Measurements from ENCODE around the gene TMEM33. TPM values are rescaled to one million over a fixed set of nuclear protein-coding genes. Genes with fewer than 3 reads are reported as not detected.

TMEM33 gene, protein sequence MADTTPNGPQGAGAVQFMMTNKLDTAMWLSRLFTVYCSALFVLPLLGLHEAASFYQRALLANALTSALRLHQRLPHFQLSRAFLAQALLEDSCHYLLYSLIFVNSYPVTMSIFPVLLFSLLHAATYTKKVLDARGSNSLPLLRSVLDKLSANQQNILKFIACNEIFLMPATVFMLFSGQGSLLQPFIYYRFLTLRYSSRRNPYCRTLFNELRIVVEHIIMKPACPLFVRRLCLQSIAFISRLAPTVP
- total RNA-seq: 10 to 100 TPM; 86.1 to 86.8 TPM
- polyA plus RNA-seq: 25.0 TPM

DNA sequence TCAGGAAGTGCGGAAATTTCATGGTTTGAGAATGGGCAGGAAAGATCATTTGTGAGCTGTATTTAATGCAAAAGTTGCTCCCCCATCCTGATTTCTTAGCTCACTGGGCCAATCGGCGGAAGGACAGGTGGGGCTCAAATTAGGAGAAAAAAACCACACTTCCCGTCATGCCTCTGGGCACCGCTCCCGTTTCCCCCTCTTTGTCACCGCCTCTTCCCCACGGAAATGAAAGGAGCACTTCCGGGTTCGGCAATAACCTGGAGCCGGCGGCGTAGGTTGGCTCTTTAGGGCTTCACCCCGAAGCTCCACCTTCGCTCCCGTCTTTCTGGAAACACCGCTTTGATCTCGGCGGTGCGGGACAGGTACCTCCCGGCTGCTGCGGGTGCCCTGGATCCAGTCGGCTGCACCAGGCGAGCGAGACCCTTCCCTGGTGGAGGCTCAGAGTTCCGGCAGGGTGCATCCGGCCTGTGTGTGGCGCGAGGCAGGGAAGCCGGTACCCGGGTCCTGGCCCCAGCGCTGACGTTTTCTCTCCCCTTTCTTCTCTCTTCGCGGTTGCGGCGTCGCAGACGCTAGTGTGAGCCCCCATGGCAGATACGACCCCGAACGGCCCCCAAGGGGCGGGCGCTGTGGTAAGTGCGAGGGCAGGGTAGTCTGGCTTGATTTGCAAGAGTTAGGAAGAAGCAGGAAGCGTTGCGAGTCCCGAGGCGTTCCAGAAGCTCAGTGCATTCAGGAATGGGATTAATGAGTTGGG is at the start of gene TMEM33:
TSS of gene TMEM33 (plus strand) at position 529 of the 751 bp plus-strand sequence. CDS start at position 585, 56 bp downstream.
- Histone ChIP-seq H3K27ac (ENCODE audit: low read depth, low read length) (peak within 1 kb of the TSS; percentile 75), H3K4me3 (ENCODE audit: low read length) (peak within 1 kb of the TSS; percentile 96), H3K36me3 (ENCODE audit: insufficient read depth, low read length) (peaks cover 3% of the 10 kb centered on the region), H3K27me3 (ENCODE audit: insufficient read depth, low read length, poor library complexity, severe bottlenecking) (no peaks in the 10 kb centered on the region), H3K9me3 (ENCODE audit: low read length) (no peaks in the 10 kb centered on the region), H3K4me1 (ENCODE audit: insufficient read depth, low read length) (peaks cover 28% of the 10 kb centered on the region)
- DNase-seq: peak; percentile 57 to 82 (median 78)
- ChIA-PET POLR2A (interaction anchor here (1.0 kb wide), 1 partner anchor 56 kb away, joined by 6 read pairs; the partner anchor contains the start of gene SLC30A9), CTCF (interaction anchor here (1.5 kb wide), 1 partner anchor 12 kb away, joined by 4 read pairs; no protein-coding TSS in a partner anchor)
- Mint-ChIP-seq H3K4me1 (peaks cover 42 to 69% (median 60%) of the 10 kb centered on the region in 3 donors), H3K27me3 (peaks cover 0 to 1% of the 10 kb centered on the region in 2 donors), H3K9me3 (no peaks in the 10 kb centered on the region), H3K36me3 (peaks cover 0 to 33% (median 5%) of the 10 kb centered on the region in 3 donors), H3K27ac (peak within 1 kb of the TSS; percentile 69 to 97 (median 92)), H3K4me3 (peak within 1 kb of the TSS; percentile 93 to 100 (median 97))

DNA sequence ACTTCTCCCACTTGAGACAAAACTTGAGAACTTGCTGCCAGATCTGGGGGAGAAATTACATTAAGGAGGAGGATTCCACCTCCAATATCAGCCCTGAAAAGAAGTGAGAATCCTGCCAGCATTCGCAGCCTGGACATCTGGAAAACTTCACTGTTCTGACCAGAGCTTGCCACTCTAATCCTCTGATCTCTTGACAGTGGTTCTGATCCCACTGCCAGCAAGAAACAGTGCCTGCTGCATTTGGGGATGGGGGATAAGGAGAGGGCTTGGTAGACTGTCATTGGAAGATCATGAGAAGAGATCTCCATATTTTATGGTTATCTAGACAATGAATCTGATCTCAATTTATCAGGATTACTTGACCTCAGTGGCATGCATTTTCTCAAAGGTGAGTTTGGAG is 49.8 kb upstream of the TMEM33 start:
- CTCF ChIA-PET: no interaction called here
- Mint-ChIP-seq H3K9me3 (no peaks in the 10 kb centered on the region), H3K36me3 (no peaks in the 10 kb centered on the region), H3K4me3 (no peak overlapping the region), H3K4me1 (peaks cover 10 to 19% (median 17%) of the 10 kb centered on the region in 3 donors), H3K27me3 (peaks cover 27 to 43% of the 10 kb centered on the region in 2 donors), H3K27ac (no peak overlapping the region)
- no peak overlapping the region for H3K4me3 ChIP-seq (ENCODE audit: low read length)
- no peak overlapping the region for H3K27ac ChIP-seq (ENCODE audit: low read depth, low read length)
- POLR2A ChIA-PET: no interaction called here
- H3K4me1 ChIP-seq (ENCODE audit: insufficient read depth, low read length): peaks cover 5% of the 10 kb centered on the region
- H3K9me3 ChIP-seq (ENCODE audit: low read length): no peaks in the 10 kb centered on the region
- H3K27me3 ChIP-seq (ENCODE audit: insufficient read depth, low read length, poor library complexity, severe bottlenecking): peaks cover 16% of the 10 kb centered on the region
- H3K36me3 ChIP-seq (ENCODE audit: insufficient read depth, low read length): no peaks in the 10 kb centered on the region
- DNase-seq: no peak

DNA sequence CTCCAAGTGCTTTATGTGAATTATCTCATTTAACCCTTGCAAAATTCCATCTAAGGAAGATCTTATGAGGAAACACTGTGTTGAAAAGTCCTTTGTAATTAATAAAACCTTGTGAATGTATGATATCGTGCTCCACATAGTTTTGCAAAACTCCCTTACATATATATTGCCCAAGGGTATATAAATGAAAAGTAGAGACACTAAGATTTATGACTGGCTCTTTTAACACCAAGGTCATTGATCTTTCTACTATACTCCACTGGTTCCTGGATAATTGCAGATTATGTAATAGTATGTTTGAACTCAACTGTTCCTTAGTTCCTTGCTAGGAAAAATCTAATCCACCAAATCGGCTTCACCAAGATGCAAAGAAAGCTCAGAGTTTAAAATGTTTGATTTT is 48.0 kb upstream of the TMEM33 start:
- POLR2A ChIA-PET: no interaction called here

DNA sequence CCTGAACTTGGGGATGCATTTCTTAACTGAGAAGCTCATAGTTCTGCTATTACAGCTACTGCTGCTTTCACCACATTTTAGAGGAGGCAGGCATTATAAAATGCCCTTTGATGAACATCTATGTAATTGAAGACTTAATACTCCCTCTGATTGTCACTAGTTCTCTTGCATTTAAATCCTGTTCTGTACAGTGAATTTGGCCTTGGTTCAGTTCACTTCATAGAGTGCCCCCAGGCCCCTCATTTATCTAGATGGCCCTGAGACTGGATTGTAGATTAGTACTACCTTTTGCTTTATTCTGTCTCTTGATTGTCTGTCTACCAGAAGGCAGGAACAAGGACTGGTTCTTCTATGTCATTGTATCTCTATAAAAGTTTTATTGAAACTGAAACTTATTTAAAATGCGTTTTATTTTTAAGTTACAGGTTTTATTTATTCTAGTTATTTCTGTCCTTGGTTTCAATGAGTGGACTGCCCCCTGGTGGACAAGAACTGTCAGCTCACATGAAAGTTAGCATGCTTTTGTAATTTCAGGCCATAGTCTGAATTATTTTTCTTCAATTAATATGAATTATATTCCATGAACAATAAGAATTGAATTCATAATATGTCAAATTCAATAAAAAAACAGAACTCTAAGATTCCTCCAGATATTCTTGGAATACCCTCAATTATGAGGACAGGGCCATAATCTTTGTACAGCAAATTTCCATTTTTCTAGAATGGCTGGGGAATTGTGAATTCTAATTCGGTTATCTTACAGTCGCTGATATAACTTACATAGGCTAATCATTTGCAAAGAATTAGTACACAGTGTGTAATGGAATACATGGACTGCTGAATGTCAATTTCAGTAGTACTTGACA is 47.2 kb upstream of the TMEM33 start:
- Histone ChIP-seq H3K27ac (ENCODE audit: low read depth, low read length) (no peak overlapping the region), H3K4me3 (ENCODE audit: low read length) (no peak overlapping the region), H3K36me3 (ENCODE audit: insufficient read depth, low read length) (no peaks in the 10 kb centered on the region), H3K27me3 (ENCODE audit: insufficient read depth, low read length, poor library complexity, severe bottlenecking) (no peaks in the 10 kb centered on the region), H3K9me3 (ENCODE audit: low read length) (no peaks in the 10 kb centered on the region), H3K4me1 (ENCODE audit: insufficient read depth, low read length) (no peaks in the 10 kb centered on the region)
- Mint-ChIP-seq H3K27ac (no peak overlapping the region), H3K36me3 (no peaks in the 10 kb centered on the region), H3K9me3 (no peaks in the 10 kb centered on the region), H3K4me1 (peaks cover 0 to 3% (median 0%) of the 10 kb centered on the region in 3 donors), H3K27me3 (peaks cover 18 to 46% of the 10 kb centered on the region in 2 donors), H3K4me3 (no peak overlapping the region)
- ChIA-PET CTCF (interaction anchor here (0.5 to 2.1 kb wide), 10 partner anchors 9 to 607 kb away, joined by 3 to 9 read pairs (median 4); no protein-coding TSS in a partner anchor), POLR2A (no interaction called here)
- DNase-seq: peak in 4 of 5 donors; percentile 14 to 57 (median 22)

More for the DNA sequence above, 48.0 kb upstream of the TMEM33 start:
- H3K36me3 ChIP-seq (ENCODE audit: insufficient read depth, low read length): no peaks in the 10 kb centered on the region
- no peak overlapping the region for H3K27ac ChIP-seq (ENCODE audit: low read depth, low read length)
- peaks cover 19 to 42% of the 10 kb centered on the region in 2 donors for H3K27me3 Mint-ChIP-seq
- no peak for DNase-seq
- H3K27ac Mint-ChIP-seq: no peak overlapping the region
- peaks cover 3% of the 10 kb centered on the region for H3K27me3 ChIP-seq (ENCODE audit: insufficient read depth, low read length, poor library complexity, severe bottlenecking)
- no peak overlapping the region for H3K4me3 ChIP-seq (ENCODE audit: low read length)
- H3K4me1 ChIP-seq (ENCODE audit: insufficient read depth, low read length): no peaks in the 10 kb centered on the region
- H3K36me3 Mint-ChIP-seq: no peaks in the 10 kb centered on the region
- no peak overlapping the region for H3K4me3 Mint-ChIP-seq
- no peaks in the 10 kb centered on the region for H3K9me3 Mint-ChIP-seq
- CTCF ChIA-PET: interaction anchor here (0.5 to 1.7 kb wide), 7 partner anchors 10 to 606 kb away, joined by 3 to 5 read pairs (median 3); no protein-coding TSS in a partner anchor
- no peaks in the 10 kb centered on the region for H3K9me3 ChIP-seq (ENCODE audit: low read length)
- peaks cover 3 to 10% (median 3%) of the 10 kb centered on the region in 3 donors for H3K4me1 Mint-ChIP-seq

- Mint-ChIP-seq H3K36me3 (no peaks in the 10 kb centered on the region), H3K27ac (no peak overlapping the region), H3K4me3 (no peak overlapping the region), H3K4me1 (no peaks in the 10 kb centered on the region), H3K27me3 (peaks cover 15 to 49% of the 10 kb centered on the region in 2 donors), H3K9me3 (no peaks in the 10 kb centered on the region)
- ChIA-PET CTCF (interaction anchor here (1.1 to 2.1 kb wide), 5 partner anchors 8 to 26 kb away, joined by 3 to 9 read pairs (median 5); no protein-coding TSS in a partner anchor), POLR2A (no interaction called here)
- Histone ChIP-seq H3K27ac (ENCODE audit: low read depth, low read length) (no peak overlapping the region), H3K4me3 (ENCODE audit: low read length) (no peak overlapping the region), H3K4me1 (ENCODE audit: insufficient read depth, low read length) (no peaks in the 10 kb centered on the region), H3K9me3 (ENCODE audit: low read length) (no peaks in the 10 kb centered on the region), H3K27me3 (ENCODE audit: insufficient read depth, low read length, poor library complexity, severe bottlenecking) (no peaks in the 10 kb centered on the region), H3K36me3 (ENCODE audit: insufficient read depth, low read length) (no peaks in the 10 kb centered on the region)
- no peak for DNase-seq
These were observed 46.5 kb upstream of the TMEM33 start for GRCh38 chr4:41888687-41889074.

DNA sequence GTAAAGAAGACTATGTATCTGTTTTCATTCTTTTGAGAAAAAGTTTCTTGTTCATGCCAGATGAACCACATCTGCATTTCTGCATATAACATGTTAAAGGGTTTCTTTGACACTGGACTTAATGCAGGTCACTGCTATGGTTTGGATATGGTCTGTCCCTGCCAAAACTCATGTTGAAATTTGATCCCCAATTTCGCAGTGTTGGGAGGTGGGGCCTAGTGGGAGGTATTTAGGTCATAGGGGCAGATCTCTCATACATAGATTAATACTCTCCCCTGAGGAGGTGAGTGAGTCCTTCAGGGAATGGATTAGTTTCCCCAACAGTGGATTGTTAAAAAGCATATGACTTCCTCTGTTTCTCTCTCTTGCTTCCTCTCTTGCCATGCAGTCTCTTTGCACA is 45.9 kb upstream of the TMEM33 start:
- H3K4me1 ChIP-seq (ENCODE audit: insufficient read depth, low read length): no peaks in the 10 kb centered on the region
- Mint-ChIP-seq H3K27ac (peak overlapping the region in 1 of 8 donors; percentile 0), H3K4me3 (no peak overlapping the region), H3K9me3 (no peaks in the 10 kb centered on the region), H3K36me3 (no peaks in the 10 kb centered on the region), H3K4me1 (no peaks in the 10 kb centered on the region), H3K27me3 (peaks cover 15 to 46% of the 10 kb centered on the region in 2 donors)
- no peaks in the 10 kb centered on the region for H3K27me3 ChIP-seq (ENCODE audit: insufficient read depth, low read length, poor library complexity, severe bottlenecking)
- no peak overlapping the region for H3K27ac ChIP-seq (ENCODE audit: low read depth, low read length)
- H3K36me3 ChIP-seq (ENCODE audit: insufficient read depth, low read length): no peaks in the 10 kb centered on the region
- H3K9me3 ChIP-seq (ENCODE audit: low read length): no peaks in the 10 kb centered on the region
- DNase-seq: no peak
- CTCF ChIA-PET: interaction anchor here (1.7 to 2.1 kb wide), 2 partner anchors 10 to 25 kb away, joined by 4 to 9 read pairs; no protein-coding TSS in a partner anchor
- H3K4me3 ChIP-seq (ENCODE audit: low read length): no peak overlapping the region
- POLR2A ChIA-PET: no interaction called here

- Histone ChIP-seq H3K4me3 (ENCODE audit: low read length) (no peak overlapping the region), H3K9me3 (ENCODE audit: low read length) (no peaks in the 10 kb centered on the region), H3K4me1 (ENCODE audit: insufficient read depth, low read length) (no peaks in the 10 kb centered on the region), H3K27me3 (ENCODE audit: insufficient read depth, low read length, poor library complexity, severe bottlenecking) (no peaks in the 10 kb centered on the region), H3K36me3 (ENCODE audit: insufficient read depth, low read length) (no peaks in the 10 kb centered on the region), H3K27ac (ENCODE audit: low read depth, low read length) (no peak overlapping the region)
- Mint-ChIP-seq H3K4me1 (no peaks in the 10 kb centered on the region), H3K27ac (no peak overlapping the region), H3K36me3 (no peaks in the 10 kb centered on the region), H3K27me3 (peaks cover 15 to 46% of the 10 kb centered on the region in 2 donors), H3K9me3 (no peaks in the 10 kb centered on the region), H3K4me3 (no peak overlapping the region)
- POLR2A ChIA-PET: no interaction called here
- DNase-seq: no peak
- CTCF ChIA-PET: interaction anchor here (2.1 kb wide), 1 partner anchor 11 kb away, joined by 9 read pairs; no protein-coding TSS in a partner anchor
These were observed 45.1 kb upstream of the TMEM33 start for GRCh38 chr4:41890085-41890484.
